Ishikawa (cell line): Measurements from ENCODE around the gene VTI1A.

ENCODE experiments used
- CEBPB ChIP-seq: IDR thresholded peaks from 2 replicates; pipeline ENCODE4 v1.6.1; 2012
- RAD21 ChIP-seq: IDR thresholded peaks from 2 replicates; pipeline ENCODE4 v1.6.1; 2012; ENCODE audit warnings: low read depth
- TEAD4 ChIP-seq: IDR thresholded peaks from 2 replicates; pipeline ENCODE4 v1.6.1; 2012

- TF ChIP-seq CEBPB (no peak), RAD21 (no peak), TEAD4 (no peak)
Observed at GRCh38 chr10:112799726-112800510, 352.9 kb downstream of the VTI1A start.
